Rectal smooth muscle tissue (tissue), 1 donor: Measurements from ENCODE around the gene CNTN6.

Experiments
- H3K27ac ChIP-seq: one replicate; pipeline ENCODE4 v1.7.0; 2013; ENCODE audit warnings: low read depth, low read length, inconsistent platforms
- H3K27me3 ChIP-seq: one replicate; pipeline ENCODE4 v1.7.0; 2013; ENCODE audit warnings: low read length; ENCODE audit not compliant: control insufficient read depth, insufficient read depth
- H3K36me3 ChIP-seq: one replicate; pipeline ENCODE4 v1.7.0; 2013; ENCODE audit warnings: low read length; ENCODE audit not compliant: control insufficient read depth, insufficient read depth
- H3K4me1 ChIP-seq: one replicate; pipeline ENCODE4 v1.7.0; 2013; ENCODE audit warnings: low read length; ENCODE audit not compliant: control insufficient read depth, insufficient read depth
- H3K4me3 ChIP-seq: one replicate; pipeline ENCODE4 v1.7.0; 2013; ENCODE audit warnings: low read length
- H3K9ac ChIP-seq: one replicate; pipeline ENCODE4 v1.7.0; 2013; ENCODE audit warnings: low read length

CNTN6 gene

DNA sequence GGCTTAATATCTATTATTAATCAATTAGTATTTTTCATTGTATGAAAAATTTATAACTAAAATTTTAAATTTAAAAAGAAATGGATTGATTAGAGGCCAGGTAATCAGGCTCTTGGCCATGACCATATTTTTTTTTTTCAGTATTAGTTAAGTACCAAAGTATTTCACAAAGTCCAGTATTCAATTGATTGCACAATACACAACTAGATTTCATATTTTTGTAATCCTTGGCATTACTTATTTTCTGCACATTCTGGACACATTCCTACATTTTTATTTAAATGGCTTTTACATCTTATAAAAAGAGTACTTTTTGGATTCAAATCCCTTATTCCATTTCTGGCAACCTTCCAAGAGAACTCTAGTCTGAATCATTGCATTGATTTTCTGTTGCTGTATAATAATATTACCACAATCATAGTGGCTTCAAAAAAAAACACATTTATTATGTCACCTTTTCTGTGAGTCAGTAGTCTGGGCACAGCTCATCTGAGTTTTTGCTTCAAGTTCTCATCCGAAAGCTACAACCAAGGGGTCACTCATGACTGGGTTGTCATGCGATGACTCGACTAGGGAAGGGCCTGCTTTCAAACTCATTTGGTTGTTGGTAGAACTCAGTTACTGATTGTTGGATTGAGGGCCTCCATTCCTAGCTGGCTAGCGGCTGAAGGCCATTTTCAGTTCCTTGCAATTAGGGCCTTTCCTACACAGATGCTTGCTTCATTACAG lies 90.7 kb downstream of the CNTN6 start:
- no peak overlapping the region for H3K9ac ChIP-seq
- no peak overlapping the region for H3K27ac ChIP-seq
- no peaks in the 10 kb centered on the region for H3K27me3 ChIP-seq
- H3K4me3 ChIP-seq = no peak overlapping the region
- H3K4me1 ChIP-seq = no peaks in the 10 kb centered on the region
- no peaks in the 10 kb centered on the region for H3K36me3 ChIP-seq

DNA sequence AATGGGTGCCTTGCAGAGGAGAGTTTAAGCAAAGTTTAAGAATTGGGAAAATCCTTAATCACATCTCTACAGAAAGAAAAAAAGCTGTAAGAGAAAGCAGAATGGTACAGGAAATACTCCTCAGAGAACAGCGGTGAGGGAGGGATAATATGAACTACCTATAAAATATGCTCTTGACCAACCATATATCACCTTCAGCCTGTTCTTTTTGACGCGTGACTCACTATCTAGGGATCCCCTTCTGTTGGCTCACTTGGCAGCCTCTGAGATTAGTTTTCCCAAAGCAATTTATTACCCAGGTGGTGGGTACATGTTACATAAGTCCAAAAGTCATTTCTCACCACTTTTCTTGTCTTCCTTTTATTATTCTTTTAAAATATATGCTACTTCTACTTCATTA lies 97.7 kb downstream of the CNTN6 start:
- Histone ChIP-seq H3K4me1 (no peaks in the 10 kb centered on the region), H3K27me3 (no peaks in the 10 kb centered on the region), H3K36me3 (no peaks in the 10 kb centered on the region), H3K9ac (no peak overlapping the region), H3K27ac (no peak overlapping the region), H3K4me3 (no peak overlapping the region)

DNA sequence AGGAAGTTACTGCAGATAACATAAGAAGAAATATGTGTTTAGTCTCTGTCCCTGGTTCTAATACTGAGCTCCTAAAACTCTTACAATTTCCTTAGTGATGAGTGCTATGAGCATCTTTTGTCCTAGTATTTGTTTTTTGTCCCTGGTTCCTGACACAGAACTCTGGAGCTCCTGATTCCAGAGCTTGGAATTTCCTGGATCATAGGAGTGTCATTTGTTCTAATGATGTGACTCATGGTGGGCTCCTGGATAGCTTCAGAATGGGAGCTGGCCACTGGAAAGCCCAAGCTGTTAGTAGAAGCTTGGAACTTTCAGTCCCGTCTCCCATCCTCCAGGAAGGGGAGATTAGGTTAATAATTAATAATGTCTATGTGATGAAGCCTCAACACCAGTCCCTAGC lies 98.2 kb downstream of the CNTN6 start:
- Histone ChIP-seq H3K27me3 (no peaks in the 10 kb centered on the region), H3K27ac (no peak overlapping the region), H3K36me3 (no peaks in the 10 kb centered on the region), H3K9ac (no peak overlapping the region), H3K4me3 (no peak overlapping the region), H3K4me1 (no peaks in the 10 kb centered on the region)

DNA sequence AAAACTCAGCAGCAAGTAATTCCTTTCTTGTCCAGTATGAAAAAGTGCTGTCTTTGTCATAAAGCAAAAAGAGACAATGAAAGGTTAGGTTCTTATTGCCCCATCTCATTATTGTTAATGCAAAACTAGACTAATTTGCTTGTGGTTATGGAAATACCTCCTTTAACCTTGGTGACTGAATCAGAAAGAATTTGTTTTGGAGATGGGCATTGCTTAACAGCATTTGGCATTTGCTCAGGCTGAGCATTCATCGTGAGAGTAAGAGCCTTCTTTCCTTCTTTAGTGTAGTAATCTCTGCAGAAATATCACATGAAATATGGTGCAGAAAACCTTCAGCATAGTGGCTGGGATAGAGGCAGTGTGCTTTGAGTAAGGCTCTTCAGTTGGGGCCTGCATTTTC lies 103.1 kb downstream of the CNTN6 start:
- Histone ChIP-seq H3K4me1 (no peaks in the 10 kb centered on the region), H3K36me3 (no peaks in the 10 kb centered on the region), H3K9ac (no peak overlapping the region), H3K27me3 (no peaks in the 10 kb centered on the region), H3K27ac (no peak overlapping the region), H3K4me3 (no peak overlapping the region)

DNA sequence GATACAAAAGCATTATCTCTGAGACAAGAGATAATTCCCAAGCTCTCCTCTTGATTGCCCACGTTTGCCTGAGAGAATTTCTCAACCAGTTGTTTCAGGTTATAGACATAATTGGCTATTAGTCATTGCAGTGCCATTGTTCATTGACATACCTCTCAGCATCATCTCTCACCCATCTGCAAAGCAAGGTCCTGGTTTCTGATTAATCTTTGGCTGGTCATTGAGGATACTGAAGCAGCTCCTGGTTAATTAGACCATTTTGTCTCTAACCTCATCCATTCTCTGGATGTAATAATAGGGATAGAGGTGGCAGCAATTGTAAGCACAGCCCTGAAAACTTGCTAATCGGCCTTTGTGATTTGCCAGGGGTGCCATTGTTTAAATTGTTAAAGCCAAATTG lies 104.2 kb downstream of the CNTN6 start:
- no peak overlapping the region for H3K27ac ChIP-seq
- no peak overlapping the region for H3K4me3 ChIP-seq
- no peaks in the 10 kb centered on the region for H3K36me3 ChIP-seq
- H3K27me3 ChIP-seq = no peaks in the 10 kb centered on the region
- no peak overlapping the region for H3K9ac ChIP-seq
- no peaks in the 10 kb centered on the region for H3K4me1 ChIP-seq

DNA sequence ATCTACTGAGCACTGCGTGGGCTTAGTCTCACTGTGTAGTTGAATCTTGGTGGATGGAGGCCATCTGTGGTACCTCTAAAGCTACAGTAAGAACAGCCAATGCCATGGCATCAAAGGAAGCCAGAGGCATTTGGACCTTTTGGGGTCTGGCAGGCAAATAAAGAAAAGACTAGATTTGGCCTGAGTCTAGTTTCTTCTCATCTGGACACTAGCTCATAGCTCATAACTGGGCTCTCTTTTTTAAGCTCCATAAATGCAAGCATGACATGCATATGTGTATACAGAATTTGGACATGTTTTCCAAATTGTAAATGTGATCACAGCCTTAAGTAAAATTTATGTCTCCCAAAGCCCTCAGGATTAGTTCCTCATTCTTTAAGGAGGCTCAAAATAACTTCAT lies 107.5 kb downstream of the CNTN6 start:
- Histone ChIP-seq H3K9ac (no peak overlapping the region), H3K27ac (no peak overlapping the region), H3K36me3 (no peaks in the 10 kb centered on the region), H3K27me3 (no peaks in the 10 kb centered on the region), H3K4me1 (no peaks in the 10 kb centered on the region), H3K4me3 (no peak overlapping the region)

DNA sequence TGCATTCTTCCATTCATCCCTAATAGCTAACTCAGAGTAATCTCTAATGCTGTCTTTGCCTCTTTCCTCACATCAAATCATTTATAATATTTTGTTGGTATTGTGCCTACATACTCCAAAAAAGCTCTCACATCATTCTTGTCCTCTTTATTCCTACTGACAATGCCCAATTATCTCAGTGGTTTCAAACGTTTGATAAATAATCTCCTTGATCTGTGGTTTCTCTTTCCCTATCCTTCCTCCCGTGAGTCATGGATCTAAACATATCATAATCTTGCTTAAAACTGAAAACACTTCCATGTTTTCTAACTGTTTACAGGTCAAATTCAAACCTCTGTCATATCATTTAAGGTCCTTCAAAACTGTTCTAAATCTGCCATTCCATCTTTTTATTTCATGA lies 115.1 kb downstream of the CNTN6 start:
- no peaks in the 10 kb centered on the region for H3K4me1 ChIP-seq
- no peaks in the 10 kb centered on the region for H3K27me3 ChIP-seq

DNA sequence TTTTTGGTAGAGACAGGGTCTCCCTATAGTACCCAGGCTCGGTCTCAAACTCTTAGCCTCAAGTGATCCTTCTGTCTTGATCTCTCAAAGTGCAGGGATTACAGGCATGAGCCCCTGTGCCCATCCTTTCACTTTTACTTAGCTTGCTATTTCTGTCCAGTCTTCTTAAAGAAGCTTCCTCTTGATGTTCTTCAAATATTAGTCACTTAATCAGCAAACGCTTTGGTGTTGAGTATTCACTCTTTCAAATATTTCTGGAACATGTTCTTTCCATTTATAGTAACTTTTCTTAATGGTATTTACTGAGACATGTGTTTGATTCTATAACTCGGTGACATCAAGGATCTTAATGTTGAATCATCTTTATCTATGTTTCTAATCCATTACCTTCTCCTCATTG lies 122.1 kb downstream of the CNTN6 start:
- H3K36me3 ChIP-seq = no peaks in the 10 kb centered on the region
- H3K4me1 ChIP-seq = no peaks in the 10 kb centered on the region
- H3K27ac ChIP-seq = no peak overlapping the region
- H3K9ac ChIP-seq = no peak overlapping the region
- no peak overlapping the region for H3K4me3 ChIP-seq
- H3K27me3 ChIP-seq = no peaks in the 10 kb centered on the region

More for the DNA sequence above, 115.1 kb downstream of the CNTN6 start:
- no peak overlapping the region for H3K9ac ChIP-seq
- H3K4me3 ChIP-seq = no peak overlapping the region
- H3K36me3 ChIP-seq = no peaks in the 10 kb centered on the region
- no peak overlapping the region for H3K27ac ChIP-seq

DNA sequence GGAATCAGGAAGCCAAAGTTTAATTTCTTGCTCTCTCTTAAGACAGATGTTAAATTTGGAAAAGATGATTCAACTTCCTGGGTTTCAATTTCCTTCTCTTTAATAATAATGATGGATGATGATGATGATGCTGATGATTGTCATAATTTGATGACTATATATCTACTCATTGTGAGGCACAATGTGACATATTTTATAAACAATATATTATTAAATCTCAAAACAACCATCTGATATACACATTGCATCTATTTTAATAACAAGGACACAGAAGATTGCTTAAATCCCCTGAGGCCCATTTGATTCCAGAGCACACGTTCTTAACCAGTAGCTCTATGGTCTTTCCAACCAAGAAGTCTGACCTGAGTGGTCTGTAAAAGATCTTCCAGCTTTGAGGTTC lies 124.0 kb downstream of the CNTN6 start:
- Histone ChIP-seq H3K4me3 (no peak overlapping the region), H3K4me1 (no peaks in the 10 kb centered on the region), H3K9ac (no peak overlapping the region), H3K27me3 (no peaks in the 10 kb centered on the region), H3K36me3 (no peaks in the 10 kb centered on the region), H3K27ac (no peak overlapping the region)

DNA sequence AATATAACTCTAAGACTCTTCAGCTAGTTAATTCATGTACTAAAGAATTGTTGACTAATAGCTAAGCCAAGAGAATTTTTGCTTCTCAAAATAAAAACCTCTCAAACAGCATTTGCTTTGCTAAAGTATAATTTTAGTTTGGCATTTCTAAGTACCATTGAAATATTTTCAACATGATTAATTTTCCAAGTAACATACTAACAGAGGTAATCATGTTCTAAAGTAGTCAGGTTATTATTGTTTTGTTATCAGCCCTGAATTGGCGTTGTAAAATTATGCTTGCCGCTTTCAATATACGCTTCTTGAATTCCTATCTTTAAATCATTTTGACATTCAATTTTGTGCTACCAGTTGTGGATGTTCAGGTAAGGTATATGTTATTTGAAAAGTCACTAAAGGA lies 134.3 kb downstream of the CNTN6 start:
- no peak overlapping the region for H3K4me3 ChIP-seq
- no peaks in the 10 kb centered on the region for H3K27me3 ChIP-seq
- H3K27ac ChIP-seq = no peak overlapping the region
- no peaks in the 10 kb centered on the region for H3K4me1 ChIP-seq
- no peak overlapping the region for H3K9ac ChIP-seq
- no peaks in the 10 kb centered on the region for H3K36me3 ChIP-seq

DNA sequence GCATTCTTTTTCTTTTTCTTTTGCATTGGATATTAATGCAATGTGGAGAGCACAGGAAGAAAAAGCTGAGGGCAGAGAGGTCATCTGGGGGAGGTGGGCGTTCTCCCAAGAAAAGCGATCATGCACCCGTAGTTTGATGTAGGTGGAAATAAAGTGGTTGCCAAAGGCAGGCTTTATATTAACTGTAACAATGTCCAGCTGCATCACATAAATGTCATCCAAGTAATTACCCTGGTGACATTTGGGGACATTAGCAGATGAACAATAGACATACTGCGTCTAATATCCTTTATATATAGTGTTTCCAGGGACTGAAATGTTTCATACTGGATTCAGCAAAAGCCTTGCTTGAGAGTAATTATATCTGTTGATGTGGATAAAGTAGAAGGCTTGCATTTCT lies 135.5 kb downstream of the CNTN6 start:
- no peaks in the 10 kb centered on the region for H3K4me1 ChIP-seq
- no peaks in the 10 kb centered on the region for H3K27me3 ChIP-seq
- no peak overlapping the region for H3K27ac ChIP-seq
- H3K4me3 ChIP-seq = no peak overlapping the region
- H3K36me3 ChIP-seq = no peaks in the 10 kb centered on the region
- no peak overlapping the region for H3K9ac ChIP-seq

DNA sequence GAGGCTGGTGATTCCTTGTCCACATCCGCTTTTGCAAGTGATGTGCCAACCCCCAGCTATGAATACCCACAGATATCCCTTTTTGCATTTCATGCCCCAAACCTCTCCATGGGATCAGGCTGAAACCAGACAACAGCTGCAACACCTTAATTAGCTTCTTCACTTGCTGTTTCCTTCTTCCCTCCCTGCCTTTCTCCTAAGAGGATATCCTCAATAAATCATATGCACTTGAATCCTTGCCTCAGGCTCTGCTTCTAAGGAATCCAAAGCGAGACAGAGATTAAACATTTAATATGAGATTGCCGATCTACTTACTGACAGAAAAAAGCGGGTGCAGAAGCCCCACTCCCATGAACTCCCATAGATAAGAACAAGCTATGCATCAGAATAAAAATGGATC lies 138.1 kb downstream of the CNTN6 start:
- Histone ChIP-seq H3K4me1 (no peaks in the 10 kb centered on the region), H3K4me3 (no peak overlapping the region), H3K27me3 (no peaks in the 10 kb centered on the region), H3K9ac (no peak overlapping the region), H3K36me3 (no peaks in the 10 kb centered on the region), H3K27ac (no peak overlapping the region)

DNA sequence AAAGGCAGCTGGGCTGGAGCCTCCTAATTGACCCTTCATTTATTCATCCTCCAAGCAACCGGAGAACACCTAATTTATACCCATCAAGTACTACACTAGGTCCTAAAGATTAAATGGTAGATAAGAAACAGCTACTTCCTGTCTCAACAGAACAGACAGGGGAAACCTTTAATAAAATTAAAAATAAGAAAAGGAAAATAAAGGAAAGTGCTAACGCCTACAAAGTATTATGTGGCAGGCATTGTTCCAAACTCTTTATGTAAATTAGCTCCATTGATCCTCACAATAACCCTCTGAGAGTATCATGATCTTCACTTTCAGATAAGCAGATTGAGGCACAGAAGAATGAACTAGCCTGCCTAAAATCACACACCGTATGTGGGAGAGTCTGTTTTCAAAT lies 139.5 kb downstream of the CNTN6 start:
- Histone ChIP-seq H3K27me3 (no peaks in the 10 kb centered on the region), H3K4me3 (no peak overlapping the region), H3K36me3 (no peaks in the 10 kb centered on the region), H3K9ac (no peak overlapping the region), H3K27ac (no peak overlapping the region), H3K4me1 (no peaks in the 10 kb centered on the region)
